GM03348 (cell line): ENCODE data around the gene MLYCD.
A peak's percentile ranks its signal among the peaks of the same experiment; 100 is the strongest.

Experiments used
- DNase-seq: peaks from one replicate; pipeline ENCODE4 v3.0.0; 2012; ENCODE audit warnings: low spot score

The MLYCD gene

DNA sequence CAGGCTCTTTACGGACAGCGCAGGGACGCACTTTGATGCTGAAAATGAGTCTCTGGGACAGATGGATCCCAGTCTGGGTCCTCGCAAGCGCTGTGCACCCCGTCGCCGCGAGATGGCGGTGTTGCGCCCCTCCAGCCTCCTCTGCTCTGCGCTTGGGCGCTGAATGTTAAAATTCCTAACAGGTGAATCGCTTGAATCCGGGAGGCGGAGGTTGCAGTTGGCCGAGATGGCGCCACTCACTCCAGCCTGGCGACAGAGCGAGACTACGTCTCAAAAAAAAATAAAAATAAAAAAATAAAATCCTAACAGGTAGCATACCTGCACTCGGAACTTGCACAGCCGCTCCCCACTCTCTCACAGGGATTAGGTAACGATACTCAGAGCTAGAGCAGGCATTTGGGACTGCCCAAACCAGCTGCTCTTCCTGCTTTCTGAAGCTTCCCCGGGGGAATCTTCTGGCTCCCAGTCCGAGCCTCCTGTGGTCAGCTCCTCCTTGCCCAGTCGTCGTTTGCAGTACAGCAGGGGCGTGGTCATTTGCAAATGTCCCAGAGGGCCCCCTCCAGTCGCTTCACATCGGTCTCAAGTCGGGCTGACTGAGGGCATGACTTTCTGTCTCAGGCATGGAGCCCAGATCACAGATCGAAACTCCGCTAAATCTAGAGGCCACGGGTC lies 27.9 kb downstream of the MLYCD start:
- peak; percentile 93 for DNase-seq

DNA sequence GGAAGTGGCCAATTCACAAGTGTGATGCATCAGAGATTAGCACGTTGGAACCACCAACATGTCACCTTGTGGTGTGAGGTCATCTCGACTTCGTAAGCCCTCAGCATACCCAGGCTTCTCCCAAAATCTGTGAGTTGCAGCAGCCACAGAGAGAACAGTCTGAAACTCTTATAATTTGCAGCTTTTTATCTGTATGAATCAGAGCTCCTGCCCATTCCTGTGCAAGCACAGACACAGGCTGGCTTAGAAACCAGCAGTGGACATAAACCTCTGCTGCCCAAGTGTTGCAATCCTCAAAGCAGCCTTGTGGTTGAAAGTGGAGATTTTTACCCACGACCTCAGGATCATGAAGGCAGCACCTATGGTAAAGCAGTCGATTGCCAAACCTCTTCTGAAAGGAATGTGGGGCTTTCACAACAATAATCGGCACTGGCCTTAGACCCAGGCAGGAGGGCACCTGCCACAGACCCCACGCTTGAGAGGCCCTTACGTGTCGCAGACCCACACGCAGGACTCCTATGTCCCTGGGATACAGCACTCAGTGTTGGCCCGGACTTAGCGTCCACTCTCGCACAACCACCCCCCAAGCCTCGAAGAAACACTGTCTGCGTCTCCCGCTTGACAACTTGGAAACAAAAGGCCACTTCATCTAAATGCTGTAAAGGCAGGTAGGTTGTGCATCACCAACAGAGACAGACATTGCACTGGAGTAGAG lies 29.6 kb downstream of the MLYCD start:
- peak; percentile 84 for DNase-seq

- DNase-seq: no peak
Observed at GRCh38 chr16:83929811-83930555, 31.1 kb downstream of the MLYCD start.

DNA sequence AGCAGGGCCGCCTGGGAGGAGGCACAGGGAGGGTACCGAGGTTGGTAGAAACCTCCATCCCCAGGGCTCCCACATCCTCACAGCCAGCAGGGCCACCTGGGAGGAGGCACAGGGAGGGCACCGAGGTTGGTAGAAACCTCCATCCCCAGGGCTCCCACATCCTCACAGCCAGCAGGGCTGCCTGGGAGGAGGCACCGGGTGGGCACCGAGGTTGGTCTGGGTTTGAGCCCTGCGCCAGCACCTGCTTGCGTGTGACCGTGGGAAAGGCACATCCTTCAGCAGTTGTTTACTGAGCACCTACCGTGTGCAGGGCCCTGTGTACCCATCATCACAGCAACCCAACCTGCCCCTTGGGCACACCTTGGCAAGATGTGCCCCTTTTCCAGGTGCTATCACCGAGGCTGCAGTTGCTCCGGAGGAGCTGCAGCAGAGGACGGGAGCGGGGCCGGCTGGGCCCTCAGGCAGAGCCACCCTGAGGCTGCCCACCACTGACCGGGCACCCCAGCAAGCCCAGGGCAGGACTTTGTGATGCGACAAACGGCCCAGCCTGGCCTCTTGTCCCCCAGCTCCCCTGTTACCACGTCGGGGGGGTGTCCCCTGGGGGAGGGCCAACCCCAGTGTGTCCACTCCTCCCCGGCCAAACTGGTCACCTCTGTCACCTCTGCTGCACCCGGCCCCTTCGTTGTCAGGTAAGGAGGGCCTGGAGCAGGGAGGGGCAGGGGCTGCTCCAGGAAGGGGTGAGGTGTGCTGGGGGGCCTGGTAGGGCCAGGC lies 32.0 kb downstream of the MLYCD start:
- DNase-seq: no peak

- DNase-seq: no peak
Observed at GRCh38 chr16:83931556-83931955, 32.6 kb downstream of the MLYCD start.

GRCh38 chr16:83932304-83932703 lies 33.4 kb downstream of the MLYCD start:
- DNase-seq: no peak

DNA sequence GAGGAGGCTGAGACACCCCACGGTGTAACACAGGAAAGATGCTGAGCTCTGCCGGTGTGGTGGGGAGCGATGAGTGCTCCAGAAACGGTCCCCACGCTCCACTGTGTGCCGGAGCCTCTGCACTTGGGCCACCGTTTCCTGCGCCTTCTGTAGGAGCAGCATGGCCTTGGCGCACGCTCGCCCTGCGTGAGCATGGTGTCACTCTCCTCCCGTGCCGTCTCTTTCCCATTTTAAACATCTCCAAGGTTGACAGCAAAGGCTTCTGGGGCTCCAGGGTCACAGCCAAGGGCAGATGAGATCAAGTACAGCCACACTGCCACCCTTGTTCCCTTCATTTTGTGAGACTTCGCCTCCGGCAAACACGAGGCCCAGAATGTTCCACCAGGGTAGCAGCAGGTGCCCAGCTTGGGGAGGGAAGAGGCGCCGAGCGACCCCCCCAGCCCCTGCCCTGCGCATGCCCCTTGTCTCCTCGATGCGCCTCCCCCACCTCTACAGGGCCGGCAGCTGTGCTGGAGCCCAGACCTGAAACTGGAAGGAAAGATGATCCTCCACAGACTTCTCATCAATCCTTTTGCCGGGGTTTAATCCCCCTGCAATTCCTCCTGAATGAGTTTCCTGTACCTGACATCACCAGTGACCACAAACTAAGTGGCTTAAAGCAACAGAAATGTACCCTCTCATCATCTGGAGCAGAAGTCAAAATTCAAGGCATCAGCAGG lies 34.2 kb downstream of the MLYCD start:
- DNase-seq: no peak

GRCh38 chr16:83933885-83934683 lies 35.2 kb downstream of the MLYCD start:
- DNase-seq: peak; percentile 50

DNA sequence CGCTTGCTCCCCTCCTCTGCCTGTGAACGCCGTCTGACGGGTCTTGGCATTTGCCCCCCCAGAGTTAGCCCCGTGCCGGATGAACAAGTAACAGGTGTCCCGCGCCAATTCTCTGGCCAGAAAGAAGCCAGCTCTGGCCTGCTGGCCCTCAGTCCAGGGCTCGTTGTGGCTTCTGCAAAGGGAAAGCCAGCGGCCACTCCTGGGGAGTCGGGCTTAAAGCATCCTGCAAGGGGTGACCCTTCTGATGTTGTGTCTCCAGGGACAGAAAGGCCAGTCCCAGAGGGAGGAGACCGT lies 35.7 kb downstream of the MLYCD start:
- DNase-seq: no peak

DNA sequence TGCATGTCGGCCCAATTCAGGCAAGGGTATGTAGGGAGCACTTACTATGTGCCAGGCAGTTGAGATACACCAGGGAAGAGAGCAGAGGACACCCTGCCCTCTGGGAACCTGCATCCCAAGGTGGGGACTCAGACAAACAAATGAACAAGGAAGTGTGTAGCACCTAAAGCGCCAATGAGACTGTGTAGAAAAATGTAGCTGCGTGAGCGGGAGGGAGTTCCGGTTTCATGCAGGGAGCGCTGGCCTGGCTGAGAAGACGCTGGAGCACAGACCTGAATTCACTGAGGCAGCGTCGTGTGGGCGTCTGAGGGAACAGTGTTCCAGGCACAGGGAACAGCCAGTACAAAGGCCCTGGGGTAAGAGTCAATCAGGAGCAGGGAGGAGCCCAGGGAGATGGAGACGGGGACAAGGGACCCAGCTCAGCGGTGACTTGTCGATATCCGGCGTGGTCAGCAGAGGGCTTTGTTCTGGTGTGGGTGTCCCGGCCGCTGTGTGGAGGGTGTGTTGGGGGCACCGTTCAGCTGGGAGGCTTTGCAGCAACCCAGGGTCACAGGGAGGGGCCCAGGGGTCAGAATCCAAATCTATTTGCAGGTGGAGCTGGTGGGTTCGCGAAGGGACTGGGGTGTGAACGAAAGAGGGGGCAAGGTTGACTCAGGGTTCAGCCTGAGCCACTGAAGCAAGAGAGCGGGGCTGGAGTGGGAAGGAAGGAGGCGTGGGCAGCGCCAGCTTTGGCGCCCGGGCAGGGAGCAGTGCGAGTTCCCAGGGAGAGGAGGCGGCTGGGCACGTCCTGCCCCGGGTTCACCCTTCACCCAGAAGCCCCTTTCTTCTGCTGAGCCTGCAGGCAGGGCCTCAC lies 36.3 kb downstream of the MLYCD start:
- no peak for DNase-seq

GRCh38 chr16:83935858-83936255 lies 36.9 kb downstream of the MLYCD start:
- no peak for DNase-seq

- DNase-seq: no peak
Observed at GRCh38 chr16:83936581-83937165, 37.8 kb downstream of the MLYCD start.

- DNase-seq: no peak
Observed at GRCh38 chr16:83937267-83937666, 38.4 kb downstream of the MLYCD start.

DNA sequence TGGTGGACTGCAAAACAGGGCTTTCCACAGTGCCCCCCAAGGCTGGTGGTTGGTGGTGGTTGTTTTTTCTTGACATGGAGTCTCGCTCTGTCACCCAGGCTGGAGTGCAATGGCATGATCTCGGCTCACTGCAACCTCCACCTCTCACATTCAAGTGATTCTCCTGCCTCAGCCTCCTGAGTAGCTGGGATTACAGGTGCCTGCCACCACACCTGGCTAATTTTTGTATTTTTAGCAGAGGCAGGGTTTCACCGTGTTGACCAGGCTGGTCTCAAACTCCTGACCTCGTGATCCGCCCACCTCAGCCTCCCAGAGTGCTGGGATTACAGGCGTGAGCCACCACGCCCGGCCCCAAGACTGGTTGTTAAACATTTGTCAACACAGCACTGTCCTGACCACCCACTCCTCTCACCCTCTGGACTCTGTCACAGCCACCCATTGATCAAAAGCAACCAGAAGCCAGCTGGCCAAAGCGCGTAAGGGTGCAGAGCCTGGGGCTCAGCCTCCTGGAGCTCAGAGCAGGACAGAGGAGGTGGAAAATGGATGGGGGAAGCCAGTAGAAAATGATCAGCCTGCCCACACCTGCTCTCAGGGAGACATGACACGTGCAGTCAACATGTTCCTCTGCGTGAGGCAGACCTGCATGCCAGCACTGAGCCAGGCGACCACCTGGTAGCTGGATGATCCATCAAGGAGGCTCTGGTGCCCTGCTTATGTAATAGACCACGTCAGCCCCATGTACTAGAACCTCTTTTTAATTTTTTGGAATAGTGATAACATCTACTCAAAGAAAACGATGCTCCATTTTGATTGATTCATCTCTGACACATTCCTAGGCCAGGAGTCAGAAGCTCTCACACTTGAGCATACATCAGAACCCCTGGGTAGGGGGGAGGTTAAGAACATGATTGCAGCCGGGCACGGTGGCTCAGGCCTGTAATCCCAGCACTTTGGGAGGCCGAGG lies 39.3 kb downstream of the MLYCD start:
- DNase-seq: no peak

GRCh38 chr16:83939266-83939855 lies 40.4 kb downstream of the MLYCD start:
- no peak for DNase-seq

DNA sequence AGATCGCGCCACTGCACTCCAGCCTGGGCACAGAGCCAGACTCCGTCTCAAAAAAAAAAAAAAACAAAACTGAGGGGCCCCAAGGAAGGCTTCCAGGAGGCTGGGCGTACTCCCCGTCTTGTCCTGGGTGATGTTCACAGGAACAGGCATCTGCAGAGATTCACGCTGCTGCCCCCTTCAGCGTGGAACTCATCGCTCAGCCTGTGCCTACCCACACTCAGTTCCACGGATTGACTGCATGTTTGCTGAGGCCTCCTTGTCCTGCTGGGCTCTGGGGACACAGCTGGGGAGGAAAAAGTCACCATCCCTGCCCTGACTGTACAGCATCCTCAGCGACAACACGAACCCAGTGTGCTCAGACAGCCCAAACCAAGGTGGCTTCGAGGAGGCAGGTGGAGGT lies 41.2 kb downstream of the MLYCD start:
- no peak for DNase-seq

- DNase-seq: no peak
Observed at GRCh38 chr16:83940630-83941378, 41.9 kb downstream of the MLYCD start.
